PC-3 (cell line): ENCODE measurements around the gene RDX. TPM values are rescaled to one million over a fixed set of nuclear protein-coding genes. Genes with fewer than 3 reads are reported as not detected.

Experiments used
- ATAC-seq: fragments of 200-7000 bp; cut with Tn5 transposase; 2 replicates; pipeline ENCODE4 v1.9.1; 2020; ENCODE audit warnings: mild to moderate bottlenecking, moderate library complexity
- BruUV-seq: library from RNA; stranded (reverse); fragments of 400-500 nt; replicated peaks from 2 replicates; lab custom pipeline; 2021; lab: Mats Ljungman, UMichigan
- CTCF ChIA-PET: fragments of 300-600 bp; sonication (Branson Sonifier 250); formaldehyde crosslinking; loops from one replicate; lab custom pipeline; 2022; ENCODE audit warnings: antibody characterized with exemption; lab: Charles Lee
- POLR2A ChIA-PET: fragments of 300-600 bp; sonication (Branson Sonifier 250); formaldehyde crosslinking; loops from one replicate; lab custom pipeline; 2022; ENCODE audit warnings: antibody characterized with exemption; ENCODE audit not compliant: unreplicated experiment; lab: Charles Lee
- DNase-seq: peaks from one replicate; pipeline ENCODE4 v3.0.0-alpha.2; 2015
- H2AFZ ChIP-seq: fragments of 300-600 bp; sonication (generic); 2 replicates; pipeline ENCODE4 v1.6.0; 2016; ENCODE audit warnings: antibody characterized with exemption, low read length
- H3F3A ChIP-seq: fragments of 300-600 bp; sonication (generic); one replicate; pipeline ENCODE4 v1.6.0; 2017; ENCODE audit warnings: antibody characterized with exemption, low read length, control low read depth, mild to moderate bottlenecking; ENCODE audit not compliant: unreplicated experiment
- H3K27ac ChIP-seq: fragments of 300-600 bp; sonication (generic); 2 replicates; pipeline ENCODE4 v1.5.1; 2016; ENCODE audit warnings: mild to moderate bottlenecking, low read length
- H3K27me3 ChIP-seq: fragments of 300-600 bp; sonication (generic); 2 replicates; pipeline ENCODE4 v1.6.1; 2016; ENCODE audit warnings: low read length, mixed read lengths
- H3K36me3 ChIP-seq: fragments of 300-600 bp; sonication (generic); 2 replicates; pipeline ENCODE4 v1.6.1; 2016; ENCODE audit warnings: low read depth, mixed run types, low read length, mixed read lengths
- H3K4me1 ChIP-seq: fragments of 300-600 bp; sonication (generic); 2 replicates; pipeline ENCODE4 v1.5.1; 2016; ENCODE audit warnings: low read length; ENCODE audit not compliant: insufficient read depth
- H3K4me2 ChIP-seq: fragments of 300-600 bp; sonication (generic); 2 replicates; pipeline ENCODE4 v1.6.0; 2016; ENCODE audit warnings: low read length
- H3K4me3 ChIP-seq: fragments of 300-600 bp; sonication (generic); 2 replicates; pipeline ENCODE4 v1.5.1; 2016; ENCODE audit warnings: mild to moderate bottlenecking, low read length, mixed read lengths
- H3K79me2 ChIP-seq: fragments of 300-600 bp; sonication (generic); 2 replicates; pipeline ENCODE4 v1.6.1; 2017; ENCODE audit warnings: low read length, mixed read lengths
- H3K9ac ChIP-seq: fragments of 300-600 bp; sonication (generic); 2 replicates; pipeline ENCODE4 v1.6.0; 2016; ENCODE audit warnings: mild to moderate bottlenecking, low read length
- H3K9me2 ChIP-seq: fragments of 300-600 bp; sonication (generic); replicated peaks from 2 replicates; pipeline ENCODE4 v1.6.1; 2016; ENCODE audit warnings: mixed run types, low read length, mixed read lengths
- H3K9me3 ChIP-seq: fragments of 300-600 bp; sonication (generic); 2 replicates; pipeline ENCODE4 v1.6.1; 2016; ENCODE audit warnings: low read length, mixed read lengths
- H4K20me1 ChIP-seq: fragments of 300-600 bp; sonication (generic); 2 replicates; pipeline ENCODE4 v1.6.1; 2016; ENCODE audit warnings: low read length, mixed read lengths
- EZH2 ChIP-seq: fragments of 300-600 bp; sonication (generic); IDR thresholded peaks from one replicate; pipeline ENCODE4 v1.6.1; 2017; ENCODE audit warnings: antibody characterized with exemption, mild to moderate bottlenecking, low read length; ENCODE audit not compliant: unreplicated experiment
- EZH2phosphoT487 ChIP-seq: fragments of 300-600 bp; sonication (generic); IDR thresholded peaks from 2 replicates; pipeline ENCODE4 v1.6.1; 2018; ENCODE audit warnings: mild to moderate bottlenecking, antibody characterized with exemption, low read length, borderline replicate concordance
- intact Hi-C: fragments of 100-400 bp; cut with micrococcal nuclease; formaldehyde crosslinking; loops from 2 replicates; pipeline ENCODE4 v1.9.0; 2023
- total RNA-seq: library from RNA; depleted of rRNA; stranded (reverse); fragments of >200 nt; gene quantifications from 2 replicates; pipeline ENCODE4 v1.2.3, GENCODE V29; 2014; rRNA removed
- TF ChIP-seq, protein P1 (sequence below): fragments of 300-600 bp; sonication (generic); conservative IDR thresholded peaks from 2 replicates; pipeline ENCODE4 v1.5.1; 2017; ENCODE audit warnings: antibody characterized with exemption, low read depth, mild to moderate bottlenecking, low read length

RDX gene
- total RNA-seq, 1 experiment from 2014 or later = 86.2 TPM

DNA sequence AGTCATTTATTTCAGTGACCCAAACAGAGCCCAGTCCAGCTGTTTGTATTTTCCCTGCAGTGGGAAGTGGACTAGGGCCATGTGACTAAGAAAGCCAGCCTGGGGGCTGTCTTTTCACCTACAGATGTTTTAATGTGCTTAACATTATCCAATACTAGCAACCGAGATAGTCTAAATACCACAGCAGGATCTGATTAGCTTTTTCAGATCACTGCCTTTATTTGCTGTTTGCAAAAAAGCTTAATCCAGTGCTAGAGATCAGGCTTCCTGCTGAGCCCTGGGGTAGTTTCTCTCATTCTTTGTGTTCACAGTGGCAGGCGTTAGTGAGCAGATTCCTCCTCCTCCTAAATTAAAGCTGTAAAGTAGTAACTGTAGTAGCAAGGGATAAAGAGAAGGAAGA, 168.3 kb downstream of the RDX start:
- peaks cover 30% of the 10 kb centered on the region for H4K20me1 ChIP-seq
- peaks cover 97% of the 10 kb centered on the region for H3K79me2 ChIP-seq
- H3K36me3 ChIP-seq = peaks cover 12% of the 10 kb centered on the region
- TF ChIP-seq EZH2 = no peak
- ChIA-PET CTCF (no interaction called here), POLR2A (interaction anchor here (0.7 kb wide), 1 partner anchor 50 kb away, joined by 7 read pairs; no protein-coding TSS in a partner anchor)
- H3K9me3 ChIP-seq = no peaks in the 10 kb centered on the region
- H3K4me1 ChIP-seq = no peaks in the 10 kb centered on the region
- no peak overlapping the region for H3K27ac ChIP-seq
- H3K4me2 ChIP-seq = no peak overlapping the region
- H3K9ac ChIP-seq = no peak overlapping the region
- intact Hi-C loops = no loop called here
- H3F3A ChIP-seq = no peaks in the 10 kb centered on the region
- DNase-seq (no peak), ATAC-seq (peak; percentile 31; the same call in 1 of the 2 replicates)
- H2AFZ ChIP-seq = no peak overlapping the region
- BruUV-seq = no TSS peak
- no peak overlapping the region for H3K4me3 ChIP-seq
- H3K27me3 ChIP-seq = no peaks in the 10 kb centered on the region
- no peaks in the 10 kb centered on the region for H3K9me2 ChIP-seq

DNA sequence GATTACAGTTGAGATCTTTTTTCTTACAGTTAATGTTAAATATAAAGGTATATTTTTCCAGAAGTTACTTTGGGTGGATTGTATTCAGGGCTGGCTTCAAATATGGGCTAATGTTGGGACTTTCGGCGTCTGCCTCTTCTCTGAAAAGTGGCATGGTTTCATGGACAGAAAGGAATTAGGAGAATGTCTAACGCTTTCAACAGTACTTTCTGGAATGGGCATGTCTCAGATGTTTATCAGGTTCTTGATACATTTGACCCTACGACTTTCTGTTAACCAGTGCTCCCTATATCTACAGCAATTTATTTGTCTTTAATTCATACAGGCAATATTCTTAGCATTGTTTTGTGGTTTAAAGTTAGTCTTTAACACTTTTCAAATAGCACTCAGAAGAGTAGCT, 169.5 kb downstream of the RDX start:
- POLR2A ChIA-PET = no interaction called here
- Histone ChIP-seq H3K4me2 (no peak overlapping the region), H3K9me2 (no peaks in the 10 kb centered on the region), H3K9ac (no peak overlapping the region), H3K79me2 (peaks cover 97% of the 10 kb centered on the region), H3K36me3 (peaks cover 17% of the 10 kb centered on the region), H3K27me3 (no peaks in the 10 kb centered on the region), H3K27ac (no peak overlapping the region), H3K4me3 (no peak overlapping the region), H2AFZ (no peak overlapping the region), H3F3A (no peaks in the 10 kb centered on the region), H4K20me1 (peaks cover 39% of the 10 kb centered on the region), H3K9me3 (no peaks in the 10 kb centered on the region), H3K4me1 (peaks cover 1% of the 10 kb centered on the region; the same call in 1 of the 2 replicates)
- ATAC-seq (no peak), DNase-seq (no peak)
- TF ChIP-seq, protein P1, sequence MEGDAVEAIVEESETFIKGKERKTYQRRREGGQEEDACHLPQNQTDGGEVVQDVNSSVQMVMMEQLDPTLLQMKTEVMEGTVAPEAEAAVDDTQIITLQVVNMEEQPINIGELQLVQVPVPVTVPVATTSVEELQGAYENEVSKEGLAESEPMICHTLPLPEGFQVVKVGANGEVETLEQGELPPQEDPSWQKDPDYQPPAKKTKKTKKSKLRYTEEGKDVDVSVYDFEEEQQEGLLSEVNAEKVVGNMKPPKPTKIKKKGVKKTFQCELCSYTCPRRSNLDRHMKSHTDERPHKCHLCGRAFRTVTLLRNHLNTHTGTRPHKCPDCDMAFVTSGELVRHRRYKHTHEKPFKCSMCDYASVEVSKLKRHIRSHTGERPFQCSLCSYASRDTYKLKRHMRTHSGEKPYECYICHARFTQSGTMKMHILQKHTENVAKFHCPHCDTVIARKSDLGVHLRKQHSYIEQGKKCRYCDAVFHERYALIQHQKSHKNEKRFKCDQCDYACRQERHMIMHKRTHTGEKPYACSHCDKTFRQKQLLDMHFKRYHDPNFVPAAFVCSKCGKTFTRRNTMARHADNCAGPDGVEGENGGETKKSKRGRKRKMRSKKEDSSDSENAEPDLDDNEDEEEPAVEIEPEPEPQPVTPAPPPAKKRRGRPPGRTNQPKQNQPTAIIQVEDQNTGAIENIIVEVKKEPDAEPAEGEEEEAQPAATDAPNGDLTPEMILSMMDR = no peak
- CTCF ChIA-PET = no interaction called here
- BruUV-seq = no TSS peak
- intact Hi-C loops = no loop called here

DNA sequence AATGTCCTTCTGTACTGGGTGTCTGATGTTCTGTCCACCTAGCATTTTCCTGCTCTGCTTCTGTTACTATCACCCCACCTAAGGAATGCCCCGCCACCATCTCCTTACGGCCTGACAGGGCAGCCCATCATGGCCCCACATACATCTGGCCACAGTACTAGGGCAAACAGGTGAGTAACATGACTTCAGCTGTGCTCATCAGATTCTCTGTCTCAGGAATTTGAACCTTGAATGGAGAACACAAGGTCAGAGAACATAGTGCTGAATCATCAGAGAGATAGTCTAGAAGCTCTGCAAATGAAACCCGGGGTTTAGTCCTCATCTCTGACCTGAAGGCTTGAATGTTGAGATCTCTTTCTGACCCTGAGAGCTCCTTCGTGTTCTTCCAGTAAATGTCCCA, 170.8 kb downstream of the RDX start:
- Histone ChIP-seq H3K36me3 (peaks cover 16% of the 10 kb centered on the region), H3K9me2 (no peaks in the 10 kb centered on the region), H3K4me3 (no peak overlapping the region), H3K9ac (no peak overlapping the region), H3K27ac (no peak overlapping the region), H3K27me3 (no peaks in the 10 kb centered on the region), H2AFZ (no peak overlapping the region), H3K9me3 (no peaks in the 10 kb centered on the region), H3K4me1 (peaks cover 14% of the 10 kb centered on the region), H3F3A (peaks cover 5% of the 10 kb centered on the region), H4K20me1 (peaks cover 44% of the 10 kb centered on the region), H3K4me2 (no peak overlapping the region), H3K79me2 (peaks cover 97% of the 10 kb centered on the region)
- DNase-seq = no peak
- TF ChIP-seq EZH2 (no peak), EZH2phosphoT487 (no peak)
- TF ChIP-seq, protein P1 = no peak
- ChIA-PET POLR2A (no interaction called here), CTCF (no interaction called here)
- no TSS peak for BruUV-seq
- intact Hi-C loops = no loop called here
- no peak for ATAC-seq

Other genes with a start within 250 kb of the RDX start
- gene ZC3H12C, start 203.2 kb downstream of the RDX start, total RNA-seq = 25.2 and 30.7 TPM in 2 replicates
- 14.8 and 16.6 TPM in 2 replicates for gene FDX1, start 133.3 kb upstream of the RDX start, total RNA-seq